Erythroblast (primary cell): ENCODE data around the gene GAL3ST2.

ENCODE experiments used
- GATA1 ChIP-seq: IDR thresholded peaks from 2 replicates; pipeline ENCODE4 v1.6.1; 2011; ENCODE audit warnings: low read depth, mild to moderate bottlenecking, control low read depth, low read length, moderate library complexity
- POLR2A ChIP-seq: IDR thresholded peaks from 2 replicates; pipeline ENCODE4 v1.6.1; 2011; ENCODE audit warnings: mild to moderate bottlenecking, low read length

DNA sequence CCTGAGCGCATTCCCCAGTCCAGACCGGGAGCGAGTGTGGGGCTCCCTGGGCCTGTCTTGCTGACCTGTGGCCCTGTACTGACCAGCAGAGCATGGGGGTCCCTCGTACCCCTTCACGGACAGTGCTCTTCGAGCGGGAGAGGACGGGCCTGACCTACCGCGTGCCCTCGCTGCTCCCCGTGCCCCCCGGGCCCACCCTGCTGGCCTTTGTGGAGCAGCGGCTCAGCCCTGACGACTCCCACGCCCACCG is 37.7 kb downstream of the GAL3ST2 start:
- TF ChIP-seq POLR2A (no peak), GATA1 (no peak)
